GM20000 (cell line): ENCODE results near the gene KRTAP2-3.

Source experiments
- DNase-seq: peaks from one replicate; pipeline ENCODE4 v3.0.0; 2012; ENCODE audit warnings: low spot score
- CTCF ChIP-seq: IDR thresholded peaks from 2 replicates; pipeline ENCODE4 v1.5.1; 2012; ENCODE audit warnings: mild to moderate bottlenecking, control low read depth; ENCODE audit errors: extremely low read depth, missing control alignments

Gene KRTAP2-3

GRCh38 chr17:41024697-41025096 is 35.2 kb downstream of the KRTAP2-3 start:
- no peak for TF ChIP-seq CTCF
- DNase-seq: no peak

GRCh38 chr17:41020336-41020735 is 39.6 kb downstream of the KRTAP2-3 start:
- no peak for DNase-seq
- TF ChIP-seq CTCF: no peak

GRCh38 chr17:41019415-41019814 is 40.5 kb downstream of the KRTAP2-3 start:
- no peak for DNase-seq
- TF ChIP-seq CTCF: no peak

- no peak for DNase-seq
- TF ChIP-seq CTCF: no peak
These were observed 41.4 kb downstream of the KRTAP2-3 start for GRCh38 chr17:41018541-41018940.

- TF ChIP-seq CTCF: no peak
- no peak for DNase-seq
These were observed 43.2 kb downstream of the KRTAP2-3 start for GRCh38 chr17:41016578-41017215.

GRCh38 chr17:41015454-41015853 is 44.5 kb downstream of the KRTAP2-3 start:
- TF ChIP-seq CTCF: no peak
- no peak for DNase-seq

- DNase-seq: no peak
- TF ChIP-seq CTCF: no peak
These were observed 46.3 kb downstream of the KRTAP2-3 start for GRCh38 chr17:41013606-41014005.
